Sigmoid colon (tissue), 7 donors: ENCODE data around the gene GOLGA7B. TPM values are rescaled to one million over a fixed set of nuclear protein-coding genes. Genes with fewer than 3 reads are reported as not detected.

Source experiments
- DNase-seq: peaks from one replicate; pipeline ENCODE4 v3.0.0-alpha.2; 2019
- H3K27ac ChIP-seq, 4 donors: fragments of 200-600 bp; sonication (generic); one replicate each; pipeline ENCODE4 v1.5.1; 2016 to 2019; ENCODE audit warnings: mild to moderate bottlenecking in 1 of 4
- H3K27me3 ChIP-seq, 3 donors: fragments of 200-600 bp; sonication (generic); one replicate each; pipeline ENCODE4 v1.5.1; 2019; ENCODE audit warnings: mild to moderate bottlenecking in 1 of 3
- H3K36me3 ChIP-seq, 4 donors: fragments of 200-600 bp; sonication (generic); one replicate each; pipeline ENCODE4 v1.5.1; 2016 to 2019
- H3K4me1 ChIP-seq, 4 donors: fragments of 200-600 bp; sonication (generic); one replicate each; pipeline ENCODE4 v1.5.1; 2017 to 2019
- H3K4me3 ChIP-seq, 4 donors: fragments of 200-600 bp; sonication (generic); one replicate each; pipeline ENCODE4 v1.5.1; 2017 to 2019; ENCODE audit warnings: mild to moderate bottlenecking in 2 of 4, moderate library complexity in 1 of 4
- H3K9me3 ChIP-seq, 4 donors: fragments of 200-600 bp in 3 of 4; sonication (generic) in 3 of 4; one replicate each; pipeline versions ENCODE4 v1.5.1 to v1.6.1; 2013 to 2019
- CTCF ChIP-seq, 4 experiments: fragments of 450-650 bp in 3 of 4; fragments of 200-600 bp in 1 of 4; IDR thresholded peaks; one replicate each; pipeline ENCODE4 v1.5.1; 2016 to 2019; ENCODE audit warnings: antibody characterized with exemption in 4 of 4, mild to moderate bottlenecking in 3 of 4, moderate library complexity in 2 of 4
- EP300 ChIP-seq, 4 donors: sonication (generic); formaldehyde crosslinking; IDR thresholded peaks; one replicate each; pipeline ENCODE4 v1.6.1; 2017; ENCODE audit warnings: antibody characterized with exemption in 4 of 4
- POLR2A ChIP-seq, 2 donors: fragments of 450-650 bp; IDR thresholded peaks; one replicate each; pipeline ENCODE4 v1.6.1; 2016; ENCODE audit warnings: antibody characterized with exemption in 2 of 2, mild to moderate bottlenecking in 2 of 2, moderate library complexity in 2 of 2
- POLR2AphosphoS5 ChIP-seq, 4 donors: sonication (generic); formaldehyde crosslinking; IDR thresholded peaks; one replicate each; pipeline ENCODE4 v1.6.1; 2017; ENCODE audit warnings: antibody characterized with exemption in 4 of 4
- WGBS, 2 donors: extraction: QIAGEN DNeasy Blood & Tissue Kit; methylation state at CpG; one replicate each; pipeline ENCODE4 v1.1.7; 2013; 5-methylcytosine and 5-hydroxymethylcytosine counted together
- intact Hi-C: fragments of 100-400 bp; cut with DNase I; formaldehyde crosslinking; loops from one replicate; pipeline ENCODE4 v1.15.1; 2023
- polyA plus RNA-seq, 3 donors: library from polyadenylated mRNA; stranded (reverse); fragments of 200-250 nt; gene quantifications; one replicate each; pipeline ENCODE4 v1.2.3, GENCODE V29; 2013
- total RNA-seq, 4 donors: library from RNA; depleted of rRNA; stranded (reverse); fragments of >200 nt; gene quantifications; one replicate each; pipeline ENCODE4 v1.1.0, GENCODE V29; 2016
- donor health status: healthy with polysubstance abuse.
- donor health status: Bipolar disorder and iron deficiency.
- donor health status: healthy.

Gene GOLGA7B
- total and polyA plus RNA-seq, 7 donors: 0.16 to 1.4 (median 0.71) TPM

DNA sequence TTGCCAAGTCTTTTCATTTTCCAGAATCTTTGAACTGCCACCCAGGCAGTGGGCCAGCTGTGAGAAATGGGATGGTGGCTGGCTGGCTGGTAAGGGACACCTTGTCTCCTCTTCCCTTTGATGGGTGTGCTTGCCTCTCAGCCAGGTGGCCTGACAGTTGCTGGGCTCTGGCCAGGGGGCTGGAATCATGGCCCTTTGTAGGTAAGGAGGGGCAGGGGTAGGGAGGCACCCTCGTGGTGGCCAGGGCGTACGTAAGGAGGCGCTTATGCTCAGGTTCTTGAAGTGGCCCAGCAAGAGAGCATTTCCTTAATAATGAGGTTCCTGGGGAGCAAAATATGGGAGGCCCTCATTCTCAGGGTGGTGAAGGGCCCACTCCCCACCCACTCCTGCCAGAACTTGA lies 33.0 kb upstream of the GOLGA7B start:
- TF ChIP-seq CTCF (IDR thresholded peaks at IDR 0.05) (no peak), EP300 (IDR thresholded peaks at IDR 0.05) (no peak), POLR2AphosphoS5 (IDR thresholded peaks at IDR 0.05) (no peak), POLR2A (IDR thresholded peaks at IDR 0.05) (no peak)
- H3K4me3 ChIP-seq: no peak overlapping the region
- H3K4me1 ChIP-seq: no peaks in the 10 kb centered on the region
- no peak overlapping the region for H3K27ac ChIP-seq
- DNase-seq: no peak
- H3K27me3 ChIP-seq: peaks cover 0 to 8% (median under 1%) of the 10 kb centered on the region in 3 donors
- H3K36me3 ChIP-seq: no peaks in the 10 kb centered on the region
- H3K9me3 ChIP-seq: no peaks in the 10 kb centered on the region
- 76 to 83% methylated on average over 4 of the region's 4 CpGs for WGBS, 2 donors
- intact Hi-C loops: no loop called here

- Histone ChIP-seq H3K36me3 (no peaks in the 10 kb centered on the region), H3K4me3 (no peak overlapping the region), H3K9me3 (no peaks in the 10 kb centered on the region), H3K4me1 (no peaks in the 10 kb centered on the region), H3K27ac (no peak overlapping the region), H3K27me3 (peaks cover 0 to 8% (median 4%) of the 10 kb centered on the region in 3 donors)
- DNase-seq: no peak
- TF ChIP-seq EP300 (IDR thresholded peaks at IDR 0.05): no peak
- TF ChIP-seq CTCF (IDR thresholded peaks at IDR 0.05): no peak
- TF ChIP-seq POLR2AphosphoS5 (IDR thresholded peaks at IDR 0.05): no peak
- no peak for TF ChIP-seq POLR2A (IDR thresholded peaks at IDR 0.05)
- intact Hi-C loops: no loop called here
Observed at GRCh38 chr10:97818572-97818971, 31.1 kb upstream of the GOLGA7B start.

DNA sequence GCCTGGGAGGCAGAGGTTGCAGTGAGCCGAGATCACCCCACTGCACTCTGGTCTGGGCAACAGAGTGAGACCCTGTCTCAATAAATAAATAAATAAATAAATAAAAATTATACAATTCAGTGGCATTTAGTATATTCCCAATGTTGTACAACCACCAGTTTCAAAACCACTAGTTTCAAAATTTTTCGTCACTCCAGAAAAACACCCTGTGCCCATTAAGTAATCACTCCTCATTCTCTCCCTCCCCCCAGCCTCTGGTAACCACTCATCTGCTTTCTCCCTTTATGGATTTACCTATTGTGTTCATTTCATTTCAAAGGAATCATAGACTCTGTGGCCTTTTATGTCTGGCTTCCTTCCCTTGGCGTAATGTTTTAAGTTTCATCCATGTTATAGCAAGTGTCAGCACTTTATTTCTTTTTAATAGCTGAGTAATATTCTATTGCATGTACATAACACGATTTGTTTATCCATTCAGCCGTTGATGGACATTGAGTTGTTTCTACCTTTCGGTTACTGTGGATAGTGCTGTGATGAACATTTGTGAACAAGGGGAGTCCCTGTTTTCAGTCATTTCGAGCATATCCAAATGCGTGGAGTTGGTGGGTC lies 29.4 kb upstream of the GOLGA7B start:
- Histone ChIP-seq H3K4me3 (no peak overlapping the region), H3K4me1 (no peaks in the 10 kb centered on the region), H3K27me3 (peaks cover 0 to 23% (median 4%) of the 10 kb centered on the region in 3 donors), H3K36me3 (no peaks in the 10 kb centered on the region), H3K27ac (no peak overlapping the region), H3K9me3 (no peaks in the 10 kb centered on the region)
- TF ChIP-seq POLR2AphosphoS5 (IDR thresholded peaks at IDR 0.05) (no peak), POLR2A (IDR thresholded peaks at IDR 0.05) (no peak), EP300 (IDR thresholded peaks at IDR 0.05) (no peak)
- intact Hi-C loops: no loop called here
- WGBS, 2 donors: 88 to 89% methylated on average over 8 of the region's 8 CpGs
- DNase-seq: no peak

- H3K4me1 ChIP-seq: no peaks in the 10 kb centered on the region
- H3K9me3 ChIP-seq: no peaks in the 10 kb centered on the region
- DNase-seq: no peak
- peaks cover 0 to 18% (median 4%) of the 10 kb centered on the region in 3 donors for H3K27me3 ChIP-seq
- no peak for TF ChIP-seq CTCF (IDR thresholded peaks at IDR 0.05)
- no peak for TF ChIP-seq POLR2AphosphoS5 (IDR thresholded peaks at IDR 0.05)
- TF ChIP-seq EP300 (IDR thresholded peaks at IDR 0.05): no peak
- TF ChIP-seq POLR2A (IDR thresholded peaks at IDR 0.05): no peak
- no peak overlapping the region for H3K27ac ChIP-seq
- H3K36me3 ChIP-seq: no peaks in the 10 kb centered on the region
- no peak overlapping the region for H3K4me3 ChIP-seq
- intact Hi-C loops: no loop called here
- WGBS, 2 donors: 69 to 89% methylated on average over 9 of the region's 9 CpGs
Observed at GRCh38 chr10:97821308-97822038, 28.2 kb upstream of the GOLGA7B start.

DNA sequence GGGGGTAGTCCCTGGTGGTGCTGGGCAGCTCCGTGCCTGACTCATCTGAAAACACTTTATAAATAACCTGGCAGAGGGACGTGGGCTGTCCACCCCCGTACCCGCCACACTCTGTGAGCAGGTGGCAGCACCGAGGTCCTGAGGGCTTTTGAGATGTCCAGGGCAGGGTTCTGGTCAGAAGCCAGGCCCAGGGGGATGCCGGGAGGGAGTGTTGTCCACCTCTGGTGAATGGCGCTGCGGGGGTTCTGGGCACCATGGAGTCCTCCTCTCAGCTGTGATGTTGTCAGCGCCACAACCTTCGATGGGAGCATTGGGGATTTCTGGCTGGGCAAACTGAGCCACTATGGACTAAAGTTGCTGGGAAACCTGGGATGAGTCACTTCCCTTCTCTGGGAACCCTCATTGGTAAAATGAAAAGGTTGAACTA lies 27.4 kb upstream of the GOLGA7B start:
- TF ChIP-seq CTCF (IDR thresholded peaks at IDR 0.05) (no peak), POLR2A (IDR thresholded peaks at IDR 0.05) (no peak), EP300 (IDR thresholded peaks at IDR 0.05) (no peak), POLR2AphosphoS5 (IDR thresholded peaks at IDR 0.05) (no peak)
- Histone ChIP-seq H3K27ac (no peak overlapping the region), H3K4me3 (no peak overlapping the region), H3K4me1 (no peaks in the 10 kb centered on the region), H3K27me3 (peaks cover 0 to 16% (median 4%) of the 10 kb centered on the region in 3 donors), H3K36me3 (no peaks in the 10 kb centered on the region), H3K9me3 (no peaks in the 10 kb centered on the region)
- intact Hi-C loops: no loop called here
- DNase-seq: no peak
- 75 to 80% methylated on average over 10 of the region's 10 CpGs for WGBS, 2 donors
